Measurements from ENCODE around the gene FAXDC2.

Gene FAXDC2

DNA sequence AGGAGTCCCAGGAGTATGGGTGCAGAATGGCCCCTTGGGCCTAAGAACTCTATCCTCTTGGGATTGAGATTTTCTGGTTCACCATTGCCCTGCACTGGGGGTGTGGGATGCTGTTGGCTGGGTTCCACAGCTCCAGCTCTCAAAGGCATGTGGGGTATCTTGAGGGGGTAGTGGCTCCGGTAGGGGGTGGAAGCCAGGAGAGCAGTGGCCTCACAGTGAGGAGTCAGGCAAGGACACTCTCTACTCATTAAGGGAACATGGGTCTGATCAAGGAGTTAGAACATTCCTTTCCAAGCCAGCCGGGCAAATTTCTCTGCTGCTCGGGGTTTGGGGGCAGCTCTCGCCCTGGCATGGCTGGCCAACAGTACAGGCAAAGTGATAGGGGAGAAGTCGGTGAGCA lies 62.2 kb downstream of the FAXDC2 start:
- Histone ChIP-seq H4K20me1 (ENCODE audit: insufficient read depth, low read length) (peaks cover 75% of the 10 kb centered on the region), H3K27me3 (ENCODE audit: low read depth, low read length) (no peaks in the 10 kb centered on the region), H2AFZ (ENCODE audit: low read depth, low read length) (no peak overlapping the region), H3K4me2 (ENCODE audit: low read length) (no peak overlapping the region), H3K4me3 (ENCODE audit: low read length) (no peak overlapping the region), H3K9ac (ENCODE audit: low read length) (no peak overlapping the region), H3K27ac (ENCODE audit: low read length) (no peak overlapping the region), H3K36me3 (replicated peaks; ENCODE audit: low read depth, low read length) (peaks cover 23% of the 10 kb centered on the region), H3K4me1 (ENCODE audit: low read length) (peaks cover 14% of the 10 kb centered on the region), H3K9me3 (ENCODE audit: insufficient read depth, low read length) (no peaks in the 10 kb centered on the region), H3K79me2 (ENCODE audit: low read length) (peaks cover 91% of the 10 kb centered on the region)
- no peak for TF ChIP-seq EZH2phosphoT487 (IDR thresholded peaks at IDR 0.05; ENCODE audit: low read depth)
- TF ChIP-seq, protein P1, sequence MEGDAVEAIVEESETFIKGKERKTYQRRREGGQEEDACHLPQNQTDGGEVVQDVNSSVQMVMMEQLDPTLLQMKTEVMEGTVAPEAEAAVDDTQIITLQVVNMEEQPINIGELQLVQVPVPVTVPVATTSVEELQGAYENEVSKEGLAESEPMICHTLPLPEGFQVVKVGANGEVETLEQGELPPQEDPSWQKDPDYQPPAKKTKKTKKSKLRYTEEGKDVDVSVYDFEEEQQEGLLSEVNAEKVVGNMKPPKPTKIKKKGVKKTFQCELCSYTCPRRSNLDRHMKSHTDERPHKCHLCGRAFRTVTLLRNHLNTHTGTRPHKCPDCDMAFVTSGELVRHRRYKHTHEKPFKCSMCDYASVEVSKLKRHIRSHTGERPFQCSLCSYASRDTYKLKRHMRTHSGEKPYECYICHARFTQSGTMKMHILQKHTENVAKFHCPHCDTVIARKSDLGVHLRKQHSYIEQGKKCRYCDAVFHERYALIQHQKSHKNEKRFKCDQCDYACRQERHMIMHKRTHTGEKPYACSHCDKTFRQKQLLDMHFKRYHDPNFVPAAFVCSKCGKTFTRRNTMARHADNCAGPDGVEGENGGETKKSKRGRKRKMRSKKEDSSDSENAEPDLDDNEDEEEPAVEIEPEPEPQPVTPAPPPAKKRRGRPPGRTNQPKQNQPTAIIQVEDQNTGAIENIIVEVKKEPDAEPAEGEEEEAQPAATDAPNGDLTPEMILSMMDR (IDR thresholded peaks at IDR 0.05; ENCODE audit: low read depth, low read length): no peak

DNA sequence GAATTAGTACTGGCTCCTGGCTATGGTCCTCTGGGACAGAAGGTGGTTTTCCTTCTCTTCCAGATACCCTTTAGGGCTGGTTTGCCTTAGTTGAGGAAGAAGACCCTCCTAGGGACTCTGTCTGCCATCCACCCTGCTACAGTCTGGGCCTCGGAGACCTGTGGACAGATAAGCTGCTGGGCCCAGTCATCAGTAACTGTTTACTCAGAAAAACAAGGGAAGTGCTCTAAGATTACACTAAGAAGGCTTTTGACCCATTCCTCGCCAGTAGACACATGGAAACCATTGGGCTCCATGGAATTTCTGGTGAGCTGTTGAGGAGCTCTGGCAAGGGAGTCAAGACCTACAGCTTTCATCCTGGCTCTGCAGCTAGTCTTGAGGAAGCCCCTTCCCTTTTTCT lies 64.0 kb downstream of the FAXDC2 start:
- Histone ChIP-seq H3K27me3 (ENCODE audit: low read depth, low read length) (no peaks in the 10 kb centered on the region), H3K9ac (ENCODE audit: low read length) (no peak overlapping the region), H4K20me1 (ENCODE audit: insufficient read depth, low read length) (peaks cover 89% of the 10 kb centered on the region), H2AFZ (ENCODE audit: low read depth, low read length) (no peak overlapping the region), H3K27ac (ENCODE audit: low read length) (no peak overlapping the region), H3K79me2 (ENCODE audit: low read length) (peaks cover 97% of the 10 kb centered on the region), H3K9me3 (ENCODE audit: insufficient read depth, low read length) (no peaks in the 10 kb centered on the region), H3K4me1 (ENCODE audit: low read length) (peaks cover 8% of the 10 kb centered on the region), H3K4me3 (ENCODE audit: low read length) (no peak overlapping the region), H3K36me3 (replicated peaks; ENCODE audit: low read depth, low read length) (peaks cover 9% of the 10 kb centered on the region), H3K4me2 (ENCODE audit: low read length) (no peak overlapping the region)
- TF ChIP-seq, protein P1 (IDR thresholded peaks at IDR 0.05; ENCODE audit: low read depth, low read length): no peak
- TF ChIP-seq EZH2phosphoT487 (IDR thresholded peaks at IDR 0.05; ENCODE audit: low read depth): no peak

DNA sequence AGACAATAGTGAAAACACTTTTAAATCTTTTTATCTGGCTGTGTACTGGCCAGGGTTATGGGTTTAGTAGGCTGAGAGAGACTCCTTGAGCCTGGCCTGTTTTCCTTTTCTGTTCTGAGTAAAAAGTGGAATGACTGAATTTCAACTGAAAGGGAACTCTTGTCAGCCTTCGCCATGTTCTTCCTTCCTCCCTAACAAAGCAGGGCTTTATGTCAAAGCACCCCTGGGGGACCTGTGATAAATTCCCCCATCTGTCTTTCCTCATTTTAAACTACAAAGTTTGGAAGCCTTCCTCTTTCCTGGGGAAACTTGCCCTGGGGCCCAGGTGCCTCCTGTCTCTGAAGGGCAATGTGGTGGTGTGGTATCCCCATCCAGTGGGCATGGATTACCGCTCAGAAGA lies 65.5 kb downstream of the FAXDC2 start:
- Histone ChIP-seq H3K27ac (ENCODE audit: low read length) (no peak overlapping the region), H2AFZ (ENCODE audit: low read depth, low read length) (no peak overlapping the region), H3K9me3 (ENCODE audit: insufficient read depth, low read length) (no peaks in the 10 kb centered on the region), H3K4me1 (ENCODE audit: low read length) (peaks cover 6% of the 10 kb centered on the region), H3K4me3 (ENCODE audit: low read length) (no peak overlapping the region), H3K27me3 (ENCODE audit: low read depth, low read length) (no peaks in the 10 kb centered on the region), H3K4me2 (ENCODE audit: low read length) (no peak overlapping the region), H3K79me2 (ENCODE audit: low read length) (peaks cover 100% of the 10 kb centered on the region), H3K9ac (ENCODE audit: low read length) (no peak overlapping the region), H3K36me3 (replicated peaks; ENCODE audit: low read depth, low read length) (peaks cover 4% of the 10 kb centered on the region), H4K20me1 (ENCODE audit: insufficient read depth, low read length) (peaks cover 95% of the 10 kb centered on the region)
- TF ChIP-seq, protein P1 (IDR thresholded peaks at IDR 0.05; ENCODE audit: low read depth, low read length): no peak
- no peak for TF ChIP-seq EZH2phosphoT487 (IDR thresholded peaks at IDR 0.05; ENCODE audit: low read depth)

DNA sequence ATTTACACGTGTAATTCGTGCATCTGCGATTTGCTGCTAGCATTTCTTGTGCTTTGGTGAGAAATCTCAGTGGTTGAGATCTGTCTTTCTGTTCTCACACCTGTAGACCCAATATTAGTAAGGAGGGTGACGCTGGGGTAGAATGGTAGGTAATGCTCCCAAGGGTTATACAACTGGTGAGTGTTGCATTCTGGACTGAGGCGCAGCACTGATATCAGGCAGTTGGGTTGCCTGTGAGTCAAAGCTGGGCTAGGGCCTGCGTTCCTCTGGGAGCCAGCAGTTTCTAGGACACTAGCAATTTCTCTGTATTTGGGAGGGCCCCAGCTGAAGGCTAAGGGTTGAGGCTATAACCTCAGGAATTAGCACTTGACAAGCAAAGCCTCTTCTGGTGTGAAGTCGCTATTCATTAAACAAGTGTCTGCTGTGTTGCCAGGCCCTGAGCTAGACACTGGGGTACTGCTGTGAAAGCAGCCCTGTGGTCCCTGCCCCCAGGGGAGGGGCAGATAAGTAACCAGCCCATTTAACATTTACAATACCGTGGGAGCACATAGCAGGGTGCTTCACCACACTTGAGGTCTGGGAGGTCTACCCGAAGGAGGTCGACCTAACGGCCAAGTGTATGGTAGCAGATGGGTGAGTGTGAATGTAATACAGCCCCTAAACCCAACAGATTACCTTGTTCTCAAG lies 66.5 kb downstream of the FAXDC2 start:
- Histone ChIP-seq H2AFZ (ENCODE audit: low read depth, low read length) (no peak overlapping the region), H3K9ac (ENCODE audit: low read length) (no peak overlapping the region), H3K4me2 (ENCODE audit: low read length) (no peak overlapping the region), H3K27me3 (ENCODE audit: low read depth, low read length) (no peaks in the 10 kb centered on the region), H4K20me1 (ENCODE audit: insufficient read depth, low read length) (peaks cover 96% of the 10 kb centered on the region), H3K9me3 (ENCODE audit: insufficient read depth, low read length) (no peaks in the 10 kb centered on the region), H3K4me3 (ENCODE audit: low read length) (no peak overlapping the region), H3K27ac (ENCODE audit: low read length) (no peak overlapping the region), H3K36me3 (replicated peaks; ENCODE audit: low read depth, low read length) (peaks cover 4% of the 10 kb centered on the region), H3K79me2 (ENCODE audit: low read length) (peaks cover 100% of the 10 kb centered on the region), H3K4me1 (ENCODE audit: low read length) (peaks cover 9% of the 10 kb centered on the region)
- TF ChIP-seq, protein P1 (IDR thresholded peaks at IDR 0.05; ENCODE audit: low read depth, low read length): no peak
